A549 (cell line): Measurements from ENCODE around the gene CD58. TPM values are rescaled to one million over a fixed set of nuclear protein-coding genes. Genes with fewer than 3 reads are reported as not detected.

ENCODE experiments used
- ATAC-seq, 2 experiments: fragments of 200-7000 bp in 1 of 2; fragments of >200 bp in 1 of 2; cut with Nextera tagmentation in 1 of 2; cut with Tn5 transposase in 1 of 2; 3 replicates each; pipeline versions ENCODE4 v1.8.0 to v1.9.1; 2018 to 2020; ENCODE audit warnings: mild to moderate bottlenecking in 1 of 2, moderate library complexity in 1 of 2
- CTCF ChIA-PET: fragments of 300-600 bp; sonication (Branson Sonifier 250); formaldehyde crosslinking; extraction: SDS; loops from one replicate; lab custom pipeline; 2021; ENCODE audit warnings: antibody characterized with exemption, inconsistent platforms; lab: Yijun Ruan, JAX
- POLR2A ChIA-PET: fragments of 350-600 bp; formaldehyde crosslinking; extraction: SDS; loops from one replicate; lab custom pipeline; 2021; ENCODE audit warnings: antibody characterized with exemption, inconsistent platforms; lab: Yijun Ruan, JAX
- DNase-seq, 2 experiments: peaks; one replicate each; pipeline versions ENCODE4 v3.0.0 to v3.0.0-alpha.2; 2011 to 2016; ENCODE audit warnings: low read depth in 1 of 2, low spot score in 1 of 2
- FAIRE-seq: peaks from 2 replicates; lab custom pipeline; 2011; peaks lifted over from hg19 to GRCh38; lab: Jason Lieb, UNC
- H3K27ac ChIP-seq, 2 experiments: fragments of >200 bp; sonication (Bioruptor Twin); formaldehyde crosslinking; 3 replicates each; pipeline ENCODE4 v1.5.1; 2016 to 2017
- H3K4me1 ChIP-seq: fragments of >200 bp; sonication (Bioruptor Twin); formaldehyde crosslinking; 3 replicates; pipeline ENCODE4 v1.6.1; 2016
- H3K4me2 ChIP-seq: fragments of >200 bp; sonication (Bioruptor Twin); formaldehyde crosslinking; 3 replicates; pipeline ENCODE4 v1.6.1; 2016
- H3K4me3 ChIP-seq: fragments of >200 bp; sonication (Bioruptor Twin); formaldehyde crosslinking; 3 replicates; pipeline ENCODE4 v1.5.1; 2016
- H3K9me3 ChIP-seq: fragments of >200 bp; sonication (Bioruptor Twin); formaldehyde crosslinking; 3 replicates; pipeline ENCODE4 v1.6.1; 2016
- BHLHE40 ChIP-seq: IDR thresholded peaks from 2 replicates; pipeline ENCODE4 v1.6.1; 2012; ENCODE audit warnings: low read depth, low read length, inconsistent platforms
- CBX2 ChIP-seq: fragments of 200-600 bp; sonication (generic); IDR thresholded peaks from 2 replicates; pipeline ENCODE4 v1.6.1; 2016; ENCODE audit warnings: low read depth, mild to moderate bottlenecking, borderline replicate concordance
- CEBPB ChIP-seq, 2 experiments: fragments of >200 bp in 1 of 2; sonication (Bioruptor Twin) in 1 of 2; formaldehyde crosslinking in 1 of 2; IDR thresholded peaks; 2 replicates each; pipeline ENCODE4 v1.6.1; 2012 to 2016
- EHF ChIP-seq: fragments of 250-450 bp; sonication (Bioruptor Pico); IDR thresholded peaks from 2 replicates; pipeline ENCODE4 v1.5.0; 2020; ENCODE audit warnings: mild to moderate bottlenecking
- FOSB ChIP-seq: fragments of 250-450 bp; sonication (Bioruptor Pico); IDR thresholded peaks from 2 replicates; pipeline ENCODE4 v1.5.0; 2020; ENCODE audit warnings: mild to moderate bottlenecking, moderate library complexity
- FOSL2 ChIP-seq, 2 experiments: fragments of 450-650 bp in 1 of 2; fragments of >200 bp in 1 of 2; sonication (Bioruptor Twin) in 1 of 2; formaldehyde crosslinking; IDR thresholded peaks; 2 replicates each; pipeline versions ENCODE4 v1.5.0 to v1.6.1; 2016 to 2020; ENCODE audit warnings: mild to moderate bottlenecking in 1 of 2, moderate library complexity in 1 of 2
- FOXS1 ChIP-seq: fragments of 250-450 bp; sonication (Bioruptor Pico); IDR thresholded peaks from 2 replicates; pipeline ENCODE4 v1.5.0; 2020; ENCODE audit warnings: mild to moderate bottlenecking, moderate library complexity
- JUN ChIP-seq, 2 experiments: fragments of >200 bp; sonication (Bioruptor Twin); formaldehyde crosslinking; IDR thresholded peaks; 2 replicates in 1 of 2; 3 replicates in 1 of 2; pipeline ENCODE4 v1.6.1; 2016 to 2017
- KDM1A ChIP-seq: fragments of 200-600 bp; sonication (generic); IDR thresholded peaks from 2 replicates; pipeline ENCODE4 v1.6.1; 2016; ENCODE audit warnings: low read depth, mild to moderate bottlenecking
- MAZ ChIP-seq: fragments of 150-350 bp; IDR thresholded peaks from 2 replicates; pipeline ENCODE4 v1.6.1; 2014; ENCODE audit warnings: antibody characterized with exemption, low read depth, low read length, borderline replicate concordance
- NFE2L2 ChIP-seq: fragments of 150-350 bp; conservative IDR thresholded peaks from 2 replicates; pipeline ENCODE4 v1.6.1; 2014; ENCODE audit warnings: low read length
- NPAS2 ChIP-seq: fragments of 250-450 bp; sonication (Bioruptor Pico); IDR thresholded peaks from 2 replicates; pipeline ENCODE4 v1.8.0; 2022; ENCODE audit warnings: mild to moderate bottlenecking, moderate library complexity, borderline replicate concordance
- POLR2AphosphoS2 ChIP-seq: conservative IDR thresholded peaks from 2 replicates; pipeline ENCODE4 v1.6.1; 2012; ENCODE audit warnings: low read length, improper control_type of control experiment, inconsistent platforms
- RFX5 ChIP-seq: fragments of 450-650 bp; IDR thresholded peaks from 2 replicates; pipeline ENCODE4 v1.7.1; 2014; ENCODE audit warnings: antibody characterized with exemption, mild to moderate bottlenecking, moderate library complexity
- SREBF2 ChIP-seq: fragments of 450-650 bp; IDR thresholded peaks from 2 replicates; pipeline ENCODE4 v1.6.1; 2014; ENCODE audit warnings: mild to moderate bottlenecking, moderate library complexity
- ZFP36 ChIP-seq: fragments of 450-650 bp; IDR thresholded peaks from 2 replicates; pipeline ENCODE4 v1.6.1; 2014; ENCODE audit warnings: borderline replicate concordance; ENCODE audit not compliant: partially characterized antibody
- ZNF302 ChIP-seq: fragments of 250-450 bp; sonication (Bioruptor Pico); IDR thresholded peaks from 2 replicates; pipeline ENCODE4 v1.9.0; 2021; ENCODE audit warnings: inconsistent platforms, mild to moderate bottlenecking, moderate library complexity
- WGBS: methylation state at CpG from one replicate; pipeline ENCODE4 v1.1.6; 2017; ENCODE audit errors: missing lambda C conversion rate; 5-methylcytosine and 5-hydroxymethylcytosine counted together
- polyA plus RNA-seq, 4 experiments: library from polyadenylated mRNA; depleted of rRNA in 3 of 4; stranded (reverse); fragments of >200 nt; fragmentation: RNase III in 1 of 4; extraction: RNeasy Plus Mini Kit Qiagen cat#74134 plus additional on column Dnase treatment in 1 of 4; gene quantifications; 2 replicates in 3 of 4; 3 replicates in 1 of 4; pipeline ENCODE4 v1.2.3, GENCODE V29; 2011 to 2017
- TF ChIP-seq, protein P1 (sequence below): fragments of >200 bp; sonication (Bioruptor Twin); formaldehyde crosslinking; IDR thresholded peaks from 3 replicates; pipeline ENCODE4 v1.6.1; 2016
- TF ChIP-seq, protein P2 (sequence below): IDR thresholded peaks from 2 replicates; pipeline ENCODE4 v1.6.1; 2012
- TF ChIP-seq, protein P3 (sequence below): fragments of 200-600 bp; sonication (generic); IDR thresholded peaks from 2 replicates; pipeline ENCODE4 v1.6.1; 2016; ENCODE audit warnings: antibody characterized with exemption, mild to moderate bottlenecking, moderate library complexity
- TF ChIP-seq, protein P4 (sequence below): fragments of 450-650 bp; IDR thresholded peaks from 2 replicates; pipeline ENCODE4 v1.6.1; 2014; ENCODE audit warnings: antibody characterized with exemption

CD58 gene
- polyA plus RNA-seq, 2 of the 4 experiments (the other 2 are of a cell fraction) = 22.4 to 38.4 TPM

DNA sequence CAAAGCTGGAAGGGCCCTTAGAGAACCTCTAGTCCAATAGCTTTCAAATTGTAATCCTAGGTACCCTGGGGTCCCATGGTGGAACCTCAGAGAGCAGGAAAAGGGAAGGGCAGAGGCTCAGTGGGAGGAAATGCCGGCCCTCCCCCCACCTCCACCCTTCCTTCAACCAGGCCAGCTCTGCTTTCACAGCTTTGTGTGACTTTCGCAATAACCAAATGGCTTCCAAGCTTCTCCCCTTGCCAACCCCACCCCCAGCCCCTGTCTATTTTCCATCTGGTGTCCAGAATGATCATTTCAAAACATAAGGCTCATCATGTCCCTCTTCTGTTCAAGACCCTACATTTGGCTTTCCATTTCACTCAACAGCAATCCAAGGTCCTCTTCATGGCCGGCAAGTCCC lies 74.4 kb downstream of the CD58 start (continued):
- TF ChIP-seq CEBPB (IDR thresholded peaks at IDR 0.05) = no peak
- TF ChIP-seq NFE2L2 = no peak

DNA sequence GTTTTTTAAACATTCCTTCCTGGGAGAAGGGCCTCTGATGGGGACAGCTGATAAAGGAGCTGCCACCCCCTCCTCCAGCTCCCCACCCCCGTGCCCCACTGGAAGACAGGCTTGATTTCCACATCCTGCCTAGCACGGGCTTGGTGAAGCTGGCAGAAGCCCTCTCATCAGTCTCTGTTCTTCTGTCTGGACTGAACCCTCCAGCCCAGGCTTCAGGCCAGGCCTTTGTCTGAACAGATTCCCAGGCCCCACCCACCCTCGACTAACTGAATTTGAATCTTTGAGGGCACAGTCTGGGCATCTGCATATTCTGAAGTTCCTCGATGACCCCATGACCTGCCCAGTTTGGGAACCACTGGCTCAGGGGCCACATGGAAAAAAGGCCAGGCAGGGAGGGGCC lies 75.3 kb downstream of the CD58 start:
- WGBS = no CpG with 5 or more reads among the region's 4 CpGs
- Histone ChIP-seq H3K9me3 (no peaks in the 10 kb centered on the region), H3K4me2 (no peak overlapping the region), H3K27ac (peak overlapping the region in 1 of 2 experiments; percentile 44; a peak in 2 of 6 replicates), H3K4me3 (no peak overlapping the region), H3K4me1 (peaks cover 16% of the 10 kb centered on the region; the same call in 2 of the 3 replicates)
- FAIRE-seq = no peak
- ChIA-PET CTCF (interaction anchor here (0.6 to 10.2 kb wide), 3 partner anchors 11 to 450 kb away, joined by 3 to 125 read pairs (median 108); no protein-coding TSS in a partner anchor), POLR2A (no interaction called here)
- DNase-seq = no peak
- ATAC-seq = no peak
- TF ChIP-seq FOXS1 (no peak), FOSB (no peak), BHLHE40 (no peak), JUN (IDR thresholded peaks at IDR 0.05) (no peak)
- TF ChIP-seq, protein P1, sequence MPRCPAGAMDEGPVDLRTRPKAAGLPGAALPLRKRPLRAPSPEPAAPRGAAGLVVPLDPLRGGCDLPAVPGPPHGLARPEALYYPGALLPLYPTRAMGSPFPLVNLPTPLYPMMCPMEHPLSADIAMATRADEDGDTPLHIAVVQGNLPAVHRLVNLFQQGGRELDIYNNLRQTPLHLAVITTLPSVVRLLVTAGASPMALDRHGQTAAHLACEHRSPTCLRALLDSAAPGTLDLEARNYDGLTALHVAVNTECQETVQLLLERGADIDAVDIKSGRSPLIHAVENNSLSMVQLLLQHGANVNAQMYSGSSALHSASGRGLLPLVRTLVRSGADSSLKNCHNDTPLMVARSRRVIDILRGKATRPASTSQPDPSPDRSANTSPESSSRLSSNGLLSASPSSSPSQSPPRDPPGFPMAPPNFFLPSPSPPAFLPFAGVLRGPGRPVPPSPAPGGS = no peak
- TF ChIP-seq, protein P2, sequence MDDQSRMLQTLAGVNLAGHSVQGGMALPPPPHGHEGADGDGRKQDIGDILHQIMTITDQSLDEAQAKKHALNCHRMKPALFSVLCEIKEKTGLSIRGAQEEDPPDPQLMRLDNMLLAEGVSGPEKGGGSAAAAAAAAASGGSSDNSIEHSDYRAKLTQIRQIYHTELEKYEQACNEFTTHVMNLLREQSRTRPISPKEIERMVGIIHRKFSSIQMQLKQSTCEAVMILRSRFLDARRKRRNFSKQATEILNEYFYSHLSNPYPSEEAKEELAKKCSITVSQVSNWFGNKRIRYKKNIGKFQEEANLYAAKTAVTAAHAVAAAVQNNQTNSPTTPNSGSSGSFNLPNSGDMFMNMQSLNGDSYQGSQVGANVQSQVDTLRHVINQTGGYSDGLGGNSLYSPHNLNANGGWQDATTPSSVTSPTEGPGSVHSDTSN = no peak

DNA sequence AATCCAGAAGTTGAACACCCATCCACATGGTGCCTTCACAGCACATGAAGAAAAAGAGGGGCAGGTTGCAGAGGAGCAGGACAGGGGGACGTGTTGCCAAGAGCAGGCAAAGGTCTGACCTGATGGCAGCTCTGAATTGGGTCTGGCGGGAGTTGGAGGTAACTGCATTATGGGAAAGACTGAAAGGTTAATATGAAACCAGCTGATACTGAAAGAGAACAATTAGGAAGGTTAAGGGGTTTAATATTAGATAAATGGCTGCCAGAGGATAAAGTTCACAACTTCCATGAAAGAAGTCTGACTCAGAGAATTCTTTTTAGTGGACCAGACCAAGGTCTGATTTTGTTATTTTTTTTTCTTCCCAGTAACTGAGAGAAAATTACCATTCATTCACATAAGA lies 76.1 kb downstream of the CD58 start:
- no peak for FAIRE-seq
- TF ChIP-seq JUN (IDR thresholded peaks at IDR 0.05) (no peak), CEBPB (IDR thresholded peaks at IDR 0.05) (no peak), EHF (no peak), ZNF302 (CRISPR knock-in tag) (no peak), FOSL2 (IDR thresholded peaks at IDR 0.05) (no peak), FOSL2 (CRISPR knock-in tag; IDR thresholded peaks at IDR 0.05) (no peak), POLR2AphosphoS2 (no peak), KDM1A (no peak), MAZ (no peak), SREBF2 (no peak), RFX5 (no peak), FOSB (no peak), CBX2 (no peak), ZFP36 (no peak), FOXS1 (no peak), NPAS2 (CRISPR knock-in tag) (no peak)
- TF ChIP-seq, protein P3, sequence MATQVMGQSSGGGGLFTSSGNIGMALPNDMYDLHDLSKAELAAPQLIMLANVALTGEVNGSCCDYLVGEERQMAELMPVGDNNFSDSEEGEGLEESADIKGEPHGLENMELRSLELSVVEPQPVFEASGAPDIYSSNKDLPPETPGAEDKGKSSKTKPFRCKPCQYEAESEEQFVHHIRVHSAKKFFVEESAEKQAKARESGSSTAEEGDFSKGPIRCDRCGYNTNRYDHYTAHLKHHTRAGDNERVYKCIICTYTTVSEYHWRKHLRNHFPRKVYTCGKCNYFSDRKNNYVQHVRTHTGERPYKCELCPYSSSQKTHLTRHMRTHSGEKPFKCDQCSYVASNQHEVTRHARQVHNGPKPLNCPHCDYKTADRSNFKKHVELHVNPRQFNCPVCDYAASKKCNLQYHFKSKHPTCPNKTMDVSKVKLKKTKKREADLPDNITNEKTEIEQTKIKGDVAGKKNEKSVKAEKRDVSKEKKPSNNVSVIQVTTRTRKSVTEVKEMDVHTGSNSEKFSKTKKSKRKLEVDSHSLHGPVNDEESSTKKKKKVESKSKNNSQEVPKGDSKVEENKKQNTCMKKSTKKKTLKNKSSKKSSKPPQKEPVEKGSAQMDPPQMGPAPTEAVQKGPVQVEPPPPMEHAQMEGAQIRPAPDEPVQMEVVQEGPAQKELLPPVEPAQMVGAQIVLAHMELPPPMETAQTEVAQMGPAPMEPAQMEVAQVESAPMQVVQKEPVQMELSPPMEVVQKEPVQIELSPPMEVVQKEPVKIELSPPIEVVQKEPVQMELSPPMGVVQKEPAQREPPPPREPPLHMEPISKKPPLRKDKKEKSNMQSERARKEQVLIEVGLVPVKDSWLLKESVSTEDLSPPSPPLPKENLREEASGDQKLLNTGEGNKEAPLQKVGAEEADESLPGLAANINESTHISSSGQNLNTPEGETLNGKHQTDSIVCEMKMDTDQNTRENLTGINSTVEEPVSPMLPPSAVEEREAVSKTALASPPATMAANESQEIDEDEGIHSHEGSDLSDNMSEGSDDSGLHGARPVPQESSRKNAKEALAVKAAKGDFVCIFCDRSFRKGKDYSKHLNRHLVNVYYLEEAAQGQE = no peak
- TF ChIP-seq, protein P4, sequence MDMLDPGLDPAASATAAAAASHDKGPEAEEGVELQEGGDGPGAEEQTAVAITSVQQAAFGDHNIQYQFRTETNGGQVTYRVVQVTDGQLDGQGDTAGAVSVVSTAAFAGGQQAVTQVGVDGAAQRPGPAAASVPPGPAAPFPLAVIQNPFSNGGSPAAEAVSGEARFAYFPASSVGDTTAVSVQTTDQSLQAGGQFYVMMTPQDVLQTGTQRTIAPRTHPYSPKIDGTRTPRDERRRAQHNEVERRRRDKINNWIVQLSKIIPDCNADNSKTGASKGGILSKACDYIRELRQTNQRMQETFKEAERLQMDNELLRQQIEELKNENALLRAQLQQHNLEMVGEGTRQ = no peak
- TF ChIP-seq, all 56 proteins: peak for 0
- Histone ChIP-seq H3K27ac (no peak overlapping the region), H3K9me3 (no peaks in the 10 kb centered on the region), H3K4me3 (no peak overlapping the region), H3K4me2 (no peak overlapping the region), H3K4me1 (peaks cover 16% of the 10 kb centered on the region; the same call in 2 of the 3 replicates)
- ATAC-seq (no peak), DNase-seq (no peak)
- 59% methylated on average over 2 of the region's 2 CpGs for WGBS
- CTCF ChIA-PET = interaction anchor here (3.5 to 10.2 kb wide), 2 partner anchors 10 to 356 kb away, joined by 24 to 125 read pairs; no protein-coding TSS in a partner anchor
- POLR2A ChIA-PET = no interaction called here
